K562 (cell line): Measurements from ENCODE around the gene KLHL41. TPM values are rescaled to one million over a fixed set of nuclear protein-coding genes. Genes with fewer than 3 reads are reported as not detected.
A peak's percentile ranks its signal among the peaks of the same experiment; 100 is the strongest.

ENCODE experiments used
- ATAC-seq: fragments of 200-7000 bp; cut with Tn5 transposase; 3 replicates; pipeline ENCODE4 v1.9.1; 2020; ENCODE audit warnings: moderate library complexity
- BruUV-seq: library from RNA; stranded (reverse); fragments of 400-500 nt; replicated peaks from 2 replicates; lab custom pipeline; 2021; lab: Mats Ljungman, UMichigan
- CTCF ChIA-PET: fragments of 300-600 bp; formaldehyde crosslinking; extraction: SDS; loops from one replicate; lab custom pipeline; 2021; ENCODE audit warnings: low intra/inter-chr PET ratio; lab: Yijun Ruan, JAX
- POLR2A ChIA-PET: fragments of 300-600, 350-650 bp; sonication (Branson Sonifier 250); formaldehyde crosslinking; extraction: SDS; loops from one replicate; lab custom pipeline; 2021; ENCODE audit warnings: antibody characterized with exemption, inconsistent platforms; lab: Yijun Ruan, JAX
- DNase-seq, 4 experiments: peaks; one replicate each; pipeline versions ENCODE4 v3.0.0 to v3.0.0-alpha.2; 2011 to 2018; ENCODE audit warnings: low spot score in 3 of 4, mixed read lengths in 3 of 4; ENCODE audit errors: extremely low read depth in 1 of 4
- FAIRE-seq: peaks from 2 replicates; lab custom pipeline; 2011; peaks lifted over from hg19 to GRCh38; lab: Jason Lieb, UNC
- H2AFZ ChIP-seq: 2 replicates; pipeline ENCODE4 v1.6.0; 2011; ENCODE audit warnings: low read depth, low read length, control low read depth, inconsistent platforms
- H3K27ac ChIP-seq: fragments of 200-600 bp; 3 replicates; pipeline ENCODE4 v1.8.0; 2011; ENCODE audit warnings: low read depth, mild to moderate bottlenecking, control low read depth, inconsistent platforms, low read length, moderate library complexity, mixed read lengths; ENCODE audit errors: extremely low read depth
- H3K27me3 ChIP-seq, 2 experiments: fragments of 300-600 bp in 1 of 2; 2 replicates in 1 of 2; 3 replicates in 1 of 2; pipeline versions ENCODE4 v1.6.0 to v1.8.0; 2011; ENCODE audit warnings: inconsistent platforms in 2 of 2, low read length in 2 of 2, mild to moderate bottlenecking in 1 of 2, mixed read lengths in 1 of 2, moderate library complexity in 1 of 2; ENCODE audit not compliant: control insufficient read depth in 2 of 2, insufficient read depth in 2 of 2
- H3K36me3 ChIP-seq: fragments of 300-600 bp; 3 replicates; pipeline ENCODE4 v1.8.0; 2011; ENCODE audit warnings: mild to moderate bottlenecking, low read length, inconsistent platforms; ENCODE audit not compliant: control insufficient read depth, insufficient read depth
- H3K4me1 ChIP-seq, 2 experiments: fragments of 200-600 bp in 1 of 2; replicated peaks in 1 of 2; 2 replicates in 1 of 2; 3 replicates in 1 of 2; pipeline versions ENCODE4 v1.5.1 to v1.8.0; 2011; ENCODE audit warnings: inconsistent platforms in 2 of 2, low read length in 2 of 2, mild to moderate bottlenecking in 1 of 2, mixed read lengths in 1 of 2, moderate library complexity in 1 of 2; ENCODE audit not compliant: control insufficient read depth in 2 of 2, insufficient read depth in 2 of 2
- H3K4me2 ChIP-seq: 2 replicates; pipeline ENCODE4 v1.6.1; 2011; ENCODE audit warnings: low read length, control low read depth, inconsistent platforms, mixed read lengths; ENCODE audit not compliant: insufficient read depth
- H3K4me3 ChIP-seq: fragments of 200-600 bp; sonication (generic), shearing (Covaris generic); 2 replicates; pipeline ENCODE4 v1.5.1; 2016; ENCODE audit warnings: control low read depth, inconsistent platforms
- H3K79me2 ChIP-seq: fragments of 200-600 bp; 3 replicates; pipeline ENCODE4 v1.8.0; 2011; ENCODE audit warnings: low read length, inconsistent platforms; ENCODE audit not compliant: control insufficient read depth, insufficient read depth
- H3K9ac ChIP-seq, 2 experiments: 2 replicates each; pipeline versions ENCODE4 v1.6.0 to v1.6.1; 2011; ENCODE audit warnings: low read depth in 2 of 2, low read length in 2 of 2, control low read depth in 1 of 2, inconsistent platforms in 1 of 2, mild to moderate bottlenecking in 1 of 2, mixed read lengths in 1 of 2; ENCODE audit not compliant: insufficient read depth in 1 of 2
- H3K9me1 ChIP-seq: one replicate; pipeline ENCODE4 v1.6.0; 2011; ENCODE audit warnings: inconsistent platforms, mild to moderate bottlenecking, low read length, moderate library complexity; ENCODE audit not compliant: control insufficient read depth, insufficient read depth
- H3K9me3 ChIP-seq: replicated peaks from 2 replicates; pipeline ENCODE4 v1.5.1; 2011; ENCODE audit warnings: low read depth, low read length, inconsistent platforms; ENCODE audit not compliant: control insufficient read depth, insufficient read depth
- H4K20me1 ChIP-seq: replicated peaks from 2 replicates; pipeline ENCODE4 v1.6.1; 2011; ENCODE audit warnings: low read length, inconsistent platforms, mixed read lengths; ENCODE audit not compliant: control insufficient read depth, insufficient read depth
- EP400 ChIP-seq: fragments of 450-650 bp; IDR thresholded peaks from 2 replicates; pipeline ENCODE4 v1.6.1; 2017; ENCODE audit warnings: antibody characterized with exemption, mild to moderate bottlenecking, moderate library complexity
- FOXK2 ChIP-seq, 2 experiments: fragments of 450-650 bp; IDR thresholded peaks in 1 of 2; conservative IDR thresholded peaks in 1 of 2; 2 replicates each; pipeline ENCODE4 v1.6.1; 2016; ENCODE audit warnings: low read depth in 2 of 2, mild to moderate bottlenecking in 1 of 2
- GATAD2B ChIP-seq: fragments of 450-650 bp; IDR thresholded peaks from 2 replicates; pipeline ENCODE4 v1.6.1; 2017; ENCODE audit warnings: mild to moderate bottlenecking, borderline replicate concordance
- L3MBTL2 ChIP-seq: fragments of 450-650 bp; IDR thresholded peaks from 2 replicates; pipeline ENCODE4 v1.6.1; 2016; ENCODE audit warnings: mild to moderate bottlenecking, moderate library complexity
- MBD1 ChIP-seq: fragments of 250-450 bp; sonication (Bioruptor Pico); IDR thresholded peaks from 2 replicates; pipeline ENCODE4 v1.8.0; 2022; ENCODE audit warnings: inconsistent platforms
- NEUROD1 ChIP-seq: fragments of 150-350 bp; IDR thresholded peaks from 2 replicates; pipeline ENCODE4 v1.6.1; 2014; ENCODE audit warnings: borderline replicate concordance, low read length, low read depth; ENCODE audit not compliant: partially characterized antibody
- NRF1 ChIP-seq, 2 experiments: fragments of 450-650 bp; IDR thresholded peaks in 1 of 2; conservative IDR thresholded peaks in 1 of 2; 2 replicates each; pipeline ENCODE4 v1.6.1; 2014; ENCODE audit warnings: mild to moderate bottlenecking in 2 of 2
- ZNF609 ChIP-seq: sonication (generic); formaldehyde crosslinking; IDR thresholded peaks from 2 replicates; pipeline ENCODE4 v1.8.1; 2023; ENCODE audit warnings: missing genetic modification reagents, mild to moderate bottlenecking, borderline replicate concordance
- ZNF707 ChIP-seq: fragments of 250-450 bp; sonication (Bioruptor Pico); conservative IDR thresholded peaks from 2 replicates; pipeline ENCODE4 v1.8.0; 2022; ENCODE audit warnings: inconsistent platforms, mild to moderate bottlenecking, moderate library complexity
- WGBS: fragments of 100-300 bp; shearing (Covaris generic); methylation state at CpG from one replicate; pipeline ENCODE4 v1.1.6; 2016; ENCODE audit warnings: low coverage, mixed read lengths; ENCODE audit not compliant: insufficient coverage; ENCODE audit errors: missing lambda C conversion rate; 5-methylcytosine and 5-hydroxymethylcytosine counted together
- in situ Hi-C: fragments of 300-500 bp; cut with MboI; formaldehyde crosslinking; loops from 4 replicates; pipeline ENCODE4 v1.15.0; 2018; ENCODE audit warnings: inconsistent platforms, mixed read lengths
- intact Hi-C: fragments of 100-400 bp; cut with micrococcal nuclease; formaldehyde crosslinking; loops from 2 replicates; pipeline ENCODE4 v1.14.2; 2022
- polyA plus RNA-seq, 8 experiments: library from polyadenylated mRNA; depleted of rRNA in 4 of 8; stranded (reverse) in 5 of 8; unstranded in 3 of 8; fragments of >200 nt; fragmentation: Nextera tagmentation in 2 of 8; fragmentation: Illumina TruSeq in 1 of 8; extraction: Ambion mirVana in 2 of 8; extraction: Trizol in 1 of 8; gene quantifications; 2 replicates each; pipeline versions ENCODE4 v1.2.1 to v1.2.3, GENCODE V29; 2011 to 2014; ENCODE audit warnings: inconsistent platforms in 1 of 8, missing spikeins in 1 of 8
- total RNA-seq, 7 experiments: library from RNA; depleted of rRNA in 6 of 7; stranded (reverse); fragments of >200 nt in 6 of 7; fragmentation: Illumina TruSeq in 2 of 7; extraction: Trizol in 2 of 7; gene quantifications; 2 replicates each; pipeline versions ENCODE4 v1.2.1 to v1.2.3, GENCODE V29; 2011 to 2021; ENCODE audit warnings: low replicate concordance in 1 of 7
- TF ChIP-seq, protein P1 (sequence below), 2 experiments: fragments of 450-650 bp; IDR thresholded peaks; 2 replicates each; pipeline ENCODE4 v1.6.1; 2018; ENCODE audit warnings: mild to moderate bottlenecking in 2 of 2, low read depth in 1 of 2; ENCODE audit not compliant: partially characterized antibody in 2 of 2

KLHL41 gene
- total and polyA plus RNA-seq, 9 of the 15 experiments (the other 6 are each of a cell fraction or from before 2014, with no cell fraction given): 0.05 to 1.5 (median 0.09) TPM

DNA sequence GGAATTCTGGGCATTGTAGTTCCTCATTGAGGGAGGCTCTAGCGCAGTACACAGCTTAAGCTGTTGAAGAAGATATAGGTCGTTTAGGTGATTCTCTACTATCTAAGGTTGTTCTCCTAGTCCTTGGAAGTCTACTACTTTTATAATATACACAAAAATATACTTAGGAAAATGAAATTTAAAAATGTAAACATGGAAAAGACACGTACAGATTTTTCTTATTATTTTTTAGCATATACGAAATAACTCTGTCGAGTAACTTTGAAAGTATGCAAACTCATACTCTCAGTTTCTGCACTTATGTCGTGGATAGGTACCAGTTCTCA is 64.4 kb downstream of the KLHL41 start:
- WGBS: 34% methylated on average over 6 of the region's 6 CpGs
- H3K9me1 ChIP-seq: no peaks in the 10 kb centered on the region
- H2AFZ ChIP-seq: peak overlapping the region; percentile 87
- peak overlapping the region; percentile 80 to 88; a peak in 1 of 4 replicates for H3K9ac ChIP-seq
- H3K79me2 ChIP-seq: peaks cover 47% of the 10 kb centered on the region
- no peaks in the 10 kb centered on the region for H4K20me1 ChIP-seq
- ChIA-PET CTCF (no interaction called here), POLR2A (interaction anchor here (0.6 to 3.4 kb wide), 7 partner anchors 9 to 254 kb away, joined by 3 to 17 read pairs (median 5); partner anchors contain the start of gene PPIG)
- no peak overlapping the region; the same call in 1 of the 3 replicates for H3K27ac ChIP-seq
- no peaks in the 10 kb centered on the region for H3K27me3 ChIP-seq
- H3K36me3 ChIP-seq: peaks cover 18% of the 10 kb centered on the region
- FAIRE-seq (no peak), DNase-seq (no peak), ATAC-seq (no peak)
- H3K4me1 ChIP-seq: peaks cover 4 to 18% of the 10 kb centered on the region in 2 experiments; a peak in 4 of 5 replicates
- BruUV-seq: no TSS peak
- in situ Hi-C loops: no loop called here
- intact Hi-C loops: loop anchor here (1.0 to 10.0 kb wide), 3 partner anchors 10 to 351 kb away; partner anchors contain the start of gene PPIG
- peak overlapping the region; percentile 95 for H3K4me2 ChIP-seq
- peak overlapping the region; percentile 61; the same call in 1 of the 2 replicates for H3K4me3 ChIP-seq
- no peaks in the 10 kb centered on the region for H3K9me3 ChIP-seq
- TF ChIP-seq NRF1 (conservative IDR thresholded peaks at IDR 0.05 in 1 of 2, IDR thresholded peaks at IDR 0.05 in 1 of 2) (peak in 1 of 2 experiments; percentile 58; a peak in 2 of 4 replicates), ZNF707 (CRISPR knock-in tag) (no peak), NEUROD1 (no peak), MBD1 (CRISPR knock-in tag) (peak; percentile 84; the same call in 1 of the 2 replicates), EP400 (peak; percentile 60; the same call in 1 of the 2 replicates), ZNF609 (CRISPR knock-in tag) (0 out of 2 replicates have a peak, but pooled peaks have one; percentile 12), L3MBTL2 (peak; percentile 36; the same call in 1 of the 2 replicates), GATAD2B (0 out of 2 replicates have a peak, but pooled peaks have one; percentile 6), FOXK2 (conservative IDR thresholded peaks at IDR 0.05 in 1 of 2, IDR thresholded peaks at IDR 0.05 in 1 of 2; ENCODE audit: low read depth in 2 of 2) (peak; percentile 14 to 20; a peak in 2 of 4 replicates)
- TF ChIP-seq, protein P1, sequence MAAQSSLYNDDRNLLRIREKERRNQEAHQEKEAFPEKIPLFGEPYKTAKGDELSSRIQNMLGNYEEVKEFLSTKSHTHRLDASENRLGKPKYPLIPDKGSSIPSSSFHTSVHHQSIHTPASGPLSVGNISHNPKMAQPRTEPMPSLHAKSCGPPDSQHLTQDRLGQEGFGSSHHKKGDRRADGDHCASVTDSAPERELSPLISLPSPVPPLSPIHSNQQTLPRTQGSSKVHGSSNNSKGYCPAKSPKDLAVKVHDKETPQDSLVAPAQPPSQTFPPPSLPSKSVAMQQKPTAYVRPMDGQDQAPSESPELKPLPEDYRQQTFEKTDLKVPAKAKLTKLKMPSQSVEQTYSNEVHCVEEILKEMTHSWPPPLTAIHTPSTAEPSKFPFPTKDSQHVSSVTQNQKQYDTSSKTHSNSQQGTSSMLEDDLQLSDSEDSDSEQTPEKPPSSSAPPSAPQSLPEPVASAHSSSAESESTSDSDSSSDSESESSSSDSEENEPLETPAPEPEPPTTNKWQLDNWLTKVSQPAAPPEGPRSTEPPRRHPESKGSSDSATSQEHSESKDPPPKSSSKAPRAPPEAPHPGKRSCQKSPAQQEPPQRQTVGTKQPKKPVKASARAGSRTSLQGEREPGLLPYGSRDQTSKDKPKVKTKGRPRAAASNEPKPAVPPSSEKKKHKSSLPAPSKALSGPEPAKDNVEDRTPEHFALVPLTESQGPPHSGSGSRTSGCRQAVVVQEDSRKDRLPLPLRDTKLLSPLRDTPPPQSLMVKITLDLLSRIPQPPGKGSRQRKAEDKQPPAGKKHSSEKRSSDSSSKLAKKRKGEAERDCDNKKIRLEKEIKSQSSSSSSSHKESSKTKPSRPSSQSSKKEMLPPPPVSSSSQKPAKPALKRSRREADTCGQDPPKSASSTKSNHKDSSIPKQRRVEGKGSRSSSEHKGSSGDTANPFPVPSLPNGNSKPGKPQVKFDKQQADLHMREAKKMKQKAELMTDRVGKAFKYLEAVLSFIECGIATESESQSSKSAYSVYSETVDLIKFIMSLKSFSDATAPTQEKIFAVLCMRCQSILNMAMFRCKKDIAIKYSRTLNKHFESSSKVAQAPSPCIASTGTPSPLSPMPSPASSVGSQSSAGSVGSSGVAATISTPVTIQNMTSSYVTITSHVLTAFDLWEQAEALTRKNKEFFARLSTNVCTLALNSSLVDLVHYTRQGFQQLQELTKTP (IDR thresholded peaks at IDR 0.05; ENCODE audit: low read depth in 1 of 2, partially characterized antibody in 2 of 2): peak in 1 of 2 experiments; percentile 10
